ENCODE data around the gene DUSP1. TPM values are rescaled to one million over a fixed set of nuclear protein-coding genes. Genes with fewer than 3 reads are reported as not detected.

The DUSP1 gene
- total RNA-seq (172 TPM), polyA plus RNA-seq (ENCODE audit: insufficient read depth, low read depth, low replicate concordance) (298 TPM)
- long read RNA-seq, donor 1, transcript DUSP1-201 (4 exons, 2,019 nt): major isoform, 10 of 10 reads
- long read RNA-seq, donor 1, partial matches to known transcripts: 0 of 10 reads
- long read RNA-seq, donor 1, other reads (novel, unspliced or antisense): 0 of 10 reads
- long read RNA-seq, donor 2, transcript DUSP1-201 (4 exons, 2,019 nt): major isoform, 21 of 21 reads
- long read RNA-seq, donor 2, partial matches to known transcripts: 0 of 21 reads
- long read RNA-seq, donor 2, other reads (novel, unspliced or antisense): 0 of 21 reads
- long read RNA-seq, donor 3, transcript DUSP1-201 (4 exons, 2,019 nt): major isoform, 30 of 30 reads
- long read RNA-seq, donor 3, partial matches to known transcripts: 0 of 30 reads
- long read RNA-seq, donor 3, other reads (novel, unspliced or antisense): 0 of 30 reads
- long read RNA-seq, donor 4, transcript DUSP1-201 (4 exons, 2,019 nt): major isoform, 14 of 14 reads
- long read RNA-seq, donor 4, partial matches to known transcripts: 0 of 14 reads
- long read RNA-seq, donor 4, other reads (novel, unspliced or antisense): 0 of 14 reads
- long read RNA-seq, donor 5: 0 reads
- long read RNA-seq, donor 6, transcript DUSP1-201 (4 exons, 2,019 nt): major isoform, 6 of 6 reads
- long read RNA-seq, donor 6, partial matches to known transcripts: 0 of 6 reads
- long read RNA-seq, donor 6, other reads (novel, unspliced or antisense): 0 of 6 reads
- long read RNA-seq, donor 7, transcript DUSP1-201 (4 exons, 2,019 nt): major isoform, 152 of 184 reads
- long read RNA-seq, donor 7, partial matches to known transcripts: 11 of 184 reads
- long read RNA-seq, donor 7, other reads (novel, unspliced or antisense): 21 of 184 reads
- long read RNA-seq, donor 8, transcript DUSP1-201 (4 exons, 2,019 nt): major isoform, 17 of 46 reads
- long read RNA-seq, donor 8, partial matches to known transcripts: 29 of 46 reads
- long read RNA-seq, donor 8, other reads (novel, unspliced or antisense): 0 of 46 reads
- long read RNA-seq, donor 9, transcript DUSP1-201 (4 exons, 2,019 nt): major isoform, 8 of 8 reads
- long read RNA-seq, donor 9, partial matches to known transcripts: 0 of 8 reads
- long read RNA-seq, donor 9, other reads (novel, unspliced or antisense): 0 of 8 reads
- long read RNA-seq, donor 10, transcript DUSP1-201 (4 exons, 2,019 nt): major isoform, 23 of 23 reads
- long read RNA-seq, donor 10, partial matches to known transcripts: 0 of 23 reads
- long read RNA-seq, donor 10, other reads (novel, unspliced or antisense): 0 of 23 reads

- Histone ChIP-seq H3K9ac (ENCODE audit: low read length in 3 of 3) (peak within 1 kb of the TSS; percentile 81 to 95 (median 82)), H3K4me1 (ENCODE audit: control insufficient read depth in 2 of 3, insufficient read depth in 2 of 3, low read depth in 1 of 3, low read length in 3 of 3) (peaks cover 7 to 17% (median 16%) of the 10 kb centered on the region in 3 donors), H3K27me3 (ENCODE audit: control insufficient read depth, insufficient read depth, low read length) (no peaks in the 10 kb centered on the region), H3K4me3 (ENCODE audit: low read length in 3 of 3) (peak within 1 kb of the TSS; percentile 80 to 96 (median 86)), H3K9me3 (ENCODE audit: control insufficient read depth in 2 of 3, insufficient read depth in 1 of 3, low read length in 3 of 3) (no peaks in the 10 kb centered on the region), H3K36me3 (ENCODE audit: control insufficient read depth in 2 of 3, insufficient read depth in 3 of 3, low read length in 3 of 3) (peaks cover 10 to 34% (median 22%) of the 10 kb centered on the region in 3 donors), H3K27ac (ENCODE audit: low read depth in 2 of 2, low read length in 2 of 2) (peak within 1 kb of the TSS; percentile 98 to 99)
- FAIRE-seq (no peak), DNase-seq (peak; percentile 98 to 100 (median 99))
- intact Hi-C loops (cut with DNase I): no loop called here
- peak; percentile 22 for TF ChIP-seq CTCF (IDR thresholded peaks at IDR 0.05; ENCODE audit: borderline replicate concordance, extremely low read depth, insufficient read depth)
Measured at GRCh38 chr5:172770675-172771438, at the start of gene DUSP1. TSS of gene DUSP1 (minus strand) at chr5:172771195. CDS start at chr5:172770952, 243 bp downstream.

- intact Hi-C loops (cut with DNase I): no loop called here
- Histone ChIP-seq H3K27ac (ENCODE audit: low read depth in 2 of 2, low read length in 2 of 2) (peak overlapping the region in 1 of 2 donors; percentile 7), H3K27me3 (ENCODE audit: control insufficient read depth, insufficient read depth, low read length) (no peaks in the 10 kb centered on the region), H3K36me3 (ENCODE audit: control insufficient read depth in 2 of 3, insufficient read depth in 3 of 3, low read length in 3 of 3) (no peaks in the 10 kb centered on the region), H3K4me1 (ENCODE audit: control insufficient read depth in 2 of 3, insufficient read depth in 2 of 3, low read depth in 1 of 3, low read length in 3 of 3) (peaks cover 0 to 5% (median 5%) of the 10 kb centered on the region in 3 donors), H3K9ac (ENCODE audit: low read length in 3 of 3) (no peak overlapping the region), H3K4me3 (ENCODE audit: low read length in 3 of 3) (no peak overlapping the region), H3K9me3 (ENCODE audit: control insufficient read depth in 2 of 3, insufficient read depth in 1 of 3, low read length in 3 of 3) (peaks cover 0 to under 1% (median 0%) of the 10 kb centered on the region in 3 donors)
- no peak for TF ChIP-seq CTCF (IDR thresholded peaks at IDR 0.05; ENCODE audit: borderline replicate concordance, extremely low read depth, insufficient read depth)
- peak in 2 of 5 donors; percentile 27 to 90 for DNase-seq
- FAIRE-seq: no peak
Measured at GRCh38 chr5:172820046-172820767, 49.2 kb upstream of the DUSP1 start.
